ACHN (cell line): ENCODE measurements around the gene SELENOO.
"Not testable (repeated sequence)": the region's sequence is repeated elsewhere in the genome, so short reads cannot be mapped to it uniquely, and the experiment has no call there.

Experiments
- DNase-seq: peaks from one replicate; pipeline ENCODE4 v3.0.0-alpha.2; 2015
- in situ Hi-C: cut with HindIII; loops from 2 replicates; pipeline ENCODE4 v1.10.0; 2017; ENCODE audit warnings: low sequenced_read_pairs, low pct_ligation_motif_present, low pct_unique_long_range_greater_than_20kb

SELENOO gene

GRCh38 chr22:50200461-50201190 is at the start of gene SELENOO:
TSS of gene SELENOO (plus strand) at chr22:50201011. CDS start at chr22:50201037, 26 bp downstream.
- peak; percentile 77 for DNase-seq
- in situ Hi-C loops, result no loop called here

GRCh38 chr22:50151571-50152537 is 49.0 kb upstream of the SELENOO start:
- in situ Hi-C loops, result no loop called here
- no peak for DNase-seq

- in situ Hi-C loops, result no loop called here
- DNase-seq, result no peak
These were observed 47.6 kb upstream of the SELENOO start for GRCh38 chr22:50153056-50153755.

GRCh38 chr22:50153756-50154140 is 47.1 kb upstream of the SELENOO start:
- in situ Hi-C loops, result no loop called here
- no peak for DNase-seq

GRCh38 chr22:50157709-50158375 is 43.0 kb upstream of the SELENOO start:
- DNase-seq, result no peak
- in situ Hi-C loops, result no loop called here

- in situ Hi-C loops, result no loop called here
- no peak for DNase-seq
These were observed 39.9 kb upstream of the SELENOO start for GRCh38 chr22:50160947-50161346.

GRCh38 chr22:50161508-50162390 is 39.1 kb upstream of the SELENOO start:
- DNase-seq, result no peak
- in situ Hi-C loops, result no loop called here

- DNase-seq, result no peak
- in situ Hi-C loops, result no loop called here
These were observed 38.3 kb upstream of the SELENOO start for GRCh38 chr22:50162391-50162956.

GRCh38 chr22:50165436-50166123 is 35.2 kb upstream of the SELENOO start:
- in situ Hi-C loops, result no loop called here
- DNase-seq, result no peak

GRCh38 chr22:50167689-50168489 is 32.9 kb upstream of the SELENOO start:
- in situ Hi-C loops, result no loop called here
- no peak for DNase-seq

- in situ Hi-C loops, result not testable (repeated sequence)
These were observed 32.2 kb upstream of the SELENOO start for GRCh38 chr22:50168490-50169180.

GRCh38 chr22:50169181-50169759 is 31.5 kb upstream of the SELENOO start:
- in situ Hi-C loops, result no loop called here
- DNase-seq, result no peak

More at GRCh38 chr22:50168490-50169180, 32.2 kb upstream of the SELENOO start:
- not testable (repeated sequence) for DNase-seq

GRCh38 chr22:50169774-50170341 is 31.0 kb upstream of the SELENOO start:
- peak; percentile 20 for DNase-seq
- in situ Hi-C loops, result no loop called here

GRCh38 chr22:50170453-50171318 is 30.1 kb upstream of the SELENOO start, which contains the start of gene PANX2:
TSS of gene PANX2 (plus strand) at chr22:50170731. CDS start at chr22:50170731, 0 bp downstream.
- DNase-seq, result no peak
- in situ Hi-C loops, result no loop called here
